Sigmoid colon (tissue), 3 donors: ENCODE measurements around the gene TMEM132D.

ENCODE experiments used
- CTCF ChIP-seq, 4 experiments: fragments of 450-650 bp in 3 of 4; fragments of 200-600 bp in 1 of 4; IDR thresholded peaks; one replicate each; pipeline ENCODE4 v1.5.1; 2016 to 2019; ENCODE audit warnings: antibody characterized with exemption in 4 of 4, mild to moderate bottlenecking in 3 of 4, moderate library complexity in 2 of 4
- POLR2A ChIP-seq, 2 donors: fragments of 450-650 bp; IDR thresholded peaks; one replicate each; pipeline ENCODE4 v1.6.1; 2016; ENCODE audit warnings: antibody characterized with exemption in 2 of 2, mild to moderate bottlenecking in 2 of 2, moderate library complexity in 2 of 2

GRCh38 chr12:129826273-129826672, 77.6 kb downstream of the TMEM132D start:
- TF ChIP-seq POLR2A (IDR thresholded peaks at IDR 0.05), result no peak
- no peak for TF ChIP-seq CTCF (IDR thresholded peaks at IDR 0.05)
